Measurements from ENCODE around the gene MAGEF1.
"Not testable (repeated sequence)": the region's sequence is repeated elsewhere in the genome, so short reads cannot be mapped to it uniquely, and the experiment has no call there.

MAGEF1 gene

DNA sequence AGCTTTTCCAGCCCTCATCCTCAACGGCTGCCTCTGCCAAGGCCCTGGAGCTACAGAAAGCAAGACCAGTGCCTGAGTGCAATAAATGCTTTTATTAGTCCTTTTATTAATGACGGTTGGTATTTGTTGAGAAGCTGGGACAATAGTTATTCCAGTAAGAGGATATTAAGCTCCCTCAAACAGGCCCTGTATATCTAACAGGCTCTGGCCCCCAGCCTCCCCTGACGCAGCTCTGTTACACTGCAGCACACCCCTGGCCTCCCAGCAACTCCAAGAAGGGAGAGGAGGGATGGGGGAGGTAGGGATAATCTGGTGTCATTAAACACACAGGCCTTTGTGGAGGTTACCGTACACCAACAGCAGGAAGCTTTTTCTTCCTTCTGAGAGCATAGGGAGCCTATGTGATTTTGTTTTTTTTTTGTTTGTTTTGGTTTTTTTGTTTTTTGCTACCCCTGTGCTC is 30.8 kb upstream of the MAGEF1 start:
- DNase-seq (ENCODE audit: low read depth): no peak

DNA sequence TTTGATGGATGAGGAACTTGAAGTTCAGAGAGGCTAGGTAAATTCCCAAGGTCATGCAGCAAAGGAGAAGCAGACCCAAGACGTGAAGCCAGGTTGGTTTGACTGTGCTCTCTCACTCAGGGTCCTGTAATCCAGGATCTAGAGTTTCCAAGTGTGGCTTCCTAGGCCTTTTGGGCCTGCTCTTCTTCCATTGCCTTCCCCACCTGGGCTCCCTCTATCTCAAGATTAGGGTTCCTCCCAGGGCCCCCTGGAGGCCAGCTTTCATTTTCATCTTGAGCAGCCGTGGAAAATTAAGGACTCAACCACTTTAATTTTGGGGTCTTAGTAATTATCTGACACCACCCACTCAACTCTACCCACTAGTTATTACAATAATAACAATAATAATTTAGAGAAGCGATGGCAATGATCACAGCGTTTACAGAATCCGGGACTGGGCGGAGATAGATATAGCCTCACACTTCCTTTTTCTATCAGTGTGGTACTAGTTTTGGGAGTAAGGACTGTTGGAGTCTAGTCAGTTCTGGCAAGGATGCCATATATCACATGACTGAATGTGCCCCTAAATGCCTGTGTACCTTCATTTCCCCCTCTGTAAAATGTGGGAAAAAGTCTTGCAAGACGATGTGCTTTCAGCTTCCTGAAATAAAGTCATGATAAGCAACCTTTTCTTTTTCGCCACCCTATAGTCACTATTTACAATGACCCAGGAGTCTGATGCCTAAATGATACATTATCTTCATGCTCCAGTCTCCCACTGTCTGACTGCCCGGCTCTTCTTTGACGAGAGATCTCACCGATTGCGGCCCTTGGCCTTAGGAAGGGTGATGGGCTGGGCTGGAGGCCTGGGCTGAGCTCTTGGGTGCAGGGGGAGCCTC is 30.2 kb upstream of the MAGEF1 start:
- no peak for DNase-seq (ENCODE audit: low read depth)

DNA sequence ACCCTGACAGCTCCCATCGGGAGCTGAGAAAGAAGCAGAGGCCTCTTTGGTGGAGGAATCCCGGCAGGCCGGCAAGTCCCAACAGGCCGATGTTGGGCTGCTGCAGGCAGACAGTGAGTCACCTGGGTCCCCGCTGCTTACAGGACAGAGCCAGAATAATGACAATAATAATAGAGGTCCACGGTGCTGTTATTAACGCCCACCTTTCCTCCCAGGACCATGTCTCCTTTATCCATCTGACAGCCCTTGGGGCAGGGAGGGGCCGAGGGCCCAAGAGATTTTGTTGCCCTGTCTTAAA is 29.3 kb upstream of the MAGEF1 start:
- DNase-seq (ENCODE audit: low read depth): no peak

DNA sequence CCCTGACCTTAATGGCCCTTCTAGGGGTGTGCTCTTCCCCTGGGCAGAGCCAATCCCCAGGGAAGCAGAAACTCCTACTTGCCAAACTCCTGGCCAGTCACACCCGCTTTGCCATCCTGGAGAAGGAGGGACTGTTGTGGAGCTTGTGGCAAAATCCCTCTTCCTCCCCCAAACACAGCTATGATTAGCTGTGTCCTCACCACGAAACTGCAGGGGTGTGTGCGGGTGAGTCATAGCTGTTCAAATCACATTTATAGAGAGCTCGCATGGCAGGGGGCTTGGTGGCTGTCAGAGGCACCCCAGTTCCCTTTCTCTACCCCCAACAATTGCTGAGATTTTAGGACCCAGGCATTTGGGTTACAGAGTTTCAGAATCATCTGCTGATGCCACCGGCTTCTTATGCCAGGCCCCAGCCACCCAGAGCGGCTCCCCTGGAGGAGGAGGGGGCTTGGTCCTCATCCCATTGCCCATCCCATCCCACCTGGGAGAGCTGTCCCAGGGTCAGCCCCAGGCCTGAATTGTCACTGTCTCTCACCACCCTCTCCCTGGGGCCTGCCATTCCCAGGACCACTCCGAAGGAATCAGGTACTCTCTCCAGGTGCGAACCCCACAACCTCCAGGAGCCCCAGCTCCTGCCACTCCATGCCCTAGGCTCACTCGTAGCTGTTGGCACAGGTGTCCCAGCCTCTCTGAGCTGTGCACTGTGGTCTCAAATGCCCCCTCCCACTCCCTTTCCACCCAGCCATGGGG is 28.8 kb upstream of the MAGEF1 start:
- DNase-seq (ENCODE audit: low read depth): no peak

DNA sequence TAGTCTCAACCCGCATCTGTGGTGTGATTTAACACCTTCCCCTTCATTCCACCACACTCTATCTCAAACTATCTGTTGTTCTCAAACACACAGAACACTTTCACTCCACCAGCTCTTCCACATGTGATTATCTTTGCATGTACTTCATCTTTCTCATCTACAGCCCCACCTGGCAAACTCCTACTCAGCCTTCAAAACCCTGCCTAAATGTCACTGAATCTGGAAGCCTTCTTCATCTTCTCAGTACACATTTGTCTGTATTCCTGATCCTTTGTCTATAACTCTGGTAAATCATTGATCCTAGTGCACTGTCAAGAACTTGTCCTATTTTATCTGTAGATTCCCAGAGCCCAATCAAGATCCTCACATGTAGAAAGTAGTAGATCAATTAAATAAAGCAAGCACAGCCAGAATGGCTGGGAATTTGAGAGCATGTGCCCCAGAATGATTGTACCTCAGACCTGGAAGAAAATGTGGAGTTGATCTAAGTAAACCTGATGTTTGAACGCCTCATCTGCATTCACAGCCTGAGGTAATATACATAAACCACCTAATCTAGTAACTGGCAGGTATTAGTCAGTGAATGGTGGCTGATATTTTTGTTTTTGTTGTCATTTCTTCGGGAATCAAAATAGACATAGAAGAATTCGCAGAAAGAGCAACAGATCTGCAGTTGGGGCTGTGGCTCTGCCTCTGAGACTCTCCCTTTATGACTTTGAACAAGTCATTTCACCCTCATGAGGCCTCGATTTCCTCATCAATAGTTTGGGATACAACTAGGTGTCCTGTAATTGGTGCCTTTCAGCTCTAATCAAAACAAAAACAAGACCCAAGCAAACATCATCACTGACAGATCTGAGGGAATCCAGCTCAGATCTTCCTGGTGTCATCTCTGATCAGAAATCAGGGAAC is 28.0 kb upstream of the MAGEF1 start:
- no peak for DNase-seq (ENCODE audit: low read depth)

DNA sequence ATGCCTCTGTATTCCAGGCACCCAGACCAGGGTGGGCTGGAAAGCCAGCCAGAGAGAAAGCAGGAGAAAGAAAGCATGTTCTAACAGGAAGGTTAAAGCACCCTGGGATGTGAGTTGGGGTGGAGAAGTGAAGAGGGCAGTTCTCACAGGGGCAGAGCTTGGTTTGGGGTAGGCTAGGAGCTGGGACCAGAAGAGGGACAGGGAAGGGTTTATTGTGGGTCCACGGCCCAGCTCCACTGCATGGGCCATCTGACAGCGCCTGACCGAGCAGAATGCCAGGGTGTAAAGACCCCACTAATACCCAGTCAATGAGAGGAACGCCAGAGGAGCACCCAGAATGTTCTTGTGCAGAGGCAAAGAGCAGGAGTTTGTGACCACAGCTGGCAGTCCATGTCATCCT is 27.1 kb upstream of the MAGEF1 start:
- no peak for DNase-seq (ENCODE audit: low read depth)

DNA sequence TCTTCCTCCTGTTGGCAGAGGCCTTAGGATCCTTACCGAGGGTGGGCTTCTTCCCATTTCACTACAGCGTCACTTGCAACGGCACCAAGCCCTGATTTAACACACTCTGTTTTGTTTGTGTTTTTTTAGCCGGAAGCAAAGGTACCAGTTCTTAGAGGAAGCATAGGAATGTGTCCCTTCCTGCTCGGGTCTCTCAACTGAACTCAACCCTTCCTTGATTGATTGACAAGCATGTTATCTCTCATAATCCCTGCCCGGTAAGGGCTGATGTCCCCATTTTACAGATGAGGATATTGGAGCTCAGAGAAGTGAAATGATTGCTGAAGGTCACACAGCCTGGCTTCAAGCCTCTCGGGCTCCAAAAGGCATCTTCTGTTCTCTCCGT is 26.6 kb upstream of the MAGEF1 start:
- DNase-seq (ENCODE audit: low read depth): no peak

DNA sequence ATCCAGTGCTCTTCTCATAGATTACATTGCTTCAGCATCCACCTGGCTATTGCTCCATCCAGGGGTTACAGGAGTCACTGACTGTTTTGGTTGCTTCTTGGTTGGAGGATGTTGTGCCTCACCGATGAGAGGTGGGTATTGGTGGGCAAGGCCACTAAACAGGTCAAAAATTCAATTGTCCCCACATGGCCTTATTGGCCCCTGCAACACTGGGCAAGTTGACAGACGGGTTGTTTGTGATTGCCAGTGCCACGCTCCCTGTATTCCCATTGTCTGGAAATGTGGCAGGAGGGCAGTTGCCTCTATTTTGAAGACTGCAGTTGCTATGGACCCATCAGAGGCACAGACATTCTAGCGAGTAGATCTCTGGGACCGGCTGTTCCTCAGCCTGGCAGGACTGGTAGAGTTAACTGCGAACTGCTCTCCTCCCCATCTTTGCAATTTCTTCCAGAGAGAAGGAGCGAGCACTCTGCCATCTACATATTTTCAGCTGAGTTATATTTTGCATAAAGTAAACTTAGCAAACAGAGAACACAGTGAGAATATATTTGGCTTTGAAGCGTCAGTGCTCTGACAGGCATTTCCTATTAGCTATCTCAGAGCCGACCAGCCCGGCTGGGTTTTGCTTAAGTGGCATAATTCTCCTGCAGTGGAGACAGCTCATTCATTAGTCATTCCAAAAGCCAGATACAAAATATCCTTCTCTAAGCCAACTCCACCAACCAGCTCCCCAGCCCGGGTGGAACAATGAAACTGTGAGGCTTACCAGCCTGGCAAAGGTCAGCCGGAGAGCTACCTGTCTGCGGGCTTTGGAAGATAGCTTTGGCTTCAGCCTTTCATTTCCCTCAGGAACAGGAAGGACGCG is 26.0 kb upstream of the MAGEF1 start:
- no peak for DNase-seq (ENCODE audit: low read depth)

DNA sequence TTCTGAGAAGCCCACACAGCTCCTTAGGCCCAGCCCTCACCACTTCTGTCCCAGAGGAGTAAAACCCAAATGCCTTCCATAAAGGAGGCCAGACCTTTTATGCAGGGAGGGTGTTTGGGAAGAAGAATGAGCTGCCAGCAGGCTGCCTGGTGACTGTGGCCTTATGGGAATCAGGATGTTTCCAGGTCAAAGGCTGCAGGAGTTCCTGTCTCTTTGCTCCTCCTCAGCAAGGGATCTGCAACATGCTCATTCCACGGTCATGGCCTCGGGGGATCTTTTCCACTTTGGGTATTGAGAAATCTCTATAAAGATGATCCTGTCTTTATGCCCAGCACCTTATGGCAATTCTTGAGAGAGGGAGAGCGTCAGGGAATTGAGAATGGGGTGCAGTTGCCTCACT is 25.2 kb upstream of the MAGEF1 start:
- DNase-seq (ENCODE audit: low read depth): no peak

DNA sequence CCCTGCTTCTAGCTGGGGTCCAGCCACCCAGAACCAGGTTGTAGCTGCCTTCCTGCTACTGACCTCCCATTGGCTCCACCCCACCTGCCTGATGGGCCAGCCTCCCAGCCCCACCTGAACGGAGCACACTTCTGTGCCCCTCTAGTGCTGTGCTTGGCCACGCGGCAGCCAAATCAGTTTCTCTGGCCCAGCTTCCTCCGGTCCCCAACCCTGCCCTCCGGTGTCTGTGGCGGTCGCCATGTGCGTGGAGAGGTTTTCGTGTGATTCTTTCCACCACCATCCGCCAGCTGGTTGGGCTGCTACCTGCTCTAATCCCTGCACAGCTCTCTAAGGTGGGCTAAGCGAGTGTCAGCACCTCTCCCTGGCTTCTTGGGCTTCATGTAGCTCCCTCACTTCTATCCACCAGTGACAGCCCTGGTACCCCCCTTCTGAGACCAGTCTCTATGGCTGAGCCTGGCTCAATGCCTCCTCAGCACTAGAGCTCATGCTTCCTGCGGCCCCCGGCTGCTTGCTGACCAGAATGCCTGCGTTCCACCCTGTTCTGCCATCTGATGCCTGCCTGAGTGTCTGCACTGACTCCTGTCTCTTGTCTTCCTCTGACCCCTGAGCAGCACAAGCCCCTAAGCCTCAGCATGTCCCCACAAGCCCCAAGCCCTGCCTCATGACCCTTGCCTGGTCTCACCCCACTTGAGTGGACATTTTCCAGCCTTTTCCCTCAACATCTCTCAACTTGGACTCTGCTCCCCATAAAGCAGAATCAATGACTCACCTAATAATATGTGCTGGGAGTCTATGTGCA is 23.2 kb upstream of the MAGEF1 start:
- no peak for DNase-seq (ENCODE audit: low read depth)

DNA sequence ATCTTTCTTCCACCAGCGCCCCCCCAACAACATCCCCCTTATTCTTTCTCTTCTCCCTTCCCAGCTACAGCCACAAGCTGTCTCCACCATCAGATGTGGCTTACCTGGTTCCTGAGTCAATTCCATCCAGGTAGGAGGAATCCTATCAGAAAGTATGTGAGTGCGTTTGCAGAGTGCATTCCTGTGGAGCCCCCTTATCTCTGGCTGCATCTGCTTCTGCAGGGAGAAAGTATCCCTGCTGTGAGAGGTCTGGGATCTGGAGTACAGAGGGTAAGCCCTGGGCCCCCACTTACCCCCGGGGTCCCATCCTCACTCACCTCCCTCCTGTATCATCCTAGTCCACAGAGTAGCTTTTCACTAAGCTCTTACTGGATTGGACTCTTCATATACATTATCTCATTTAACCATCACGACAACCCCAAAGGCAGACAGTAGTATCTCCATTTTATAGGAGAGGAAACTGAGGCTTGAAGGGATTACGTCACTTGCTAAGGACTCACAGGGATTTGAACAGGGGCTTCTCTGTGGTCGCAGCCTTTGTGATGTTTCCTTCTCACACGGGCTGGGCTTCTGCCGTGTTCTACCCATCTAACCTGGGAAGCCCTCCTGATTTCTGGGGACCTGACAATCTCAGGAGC is 22.2 kb upstream of the MAGEF1 start:
- no peak for DNase-seq (ENCODE audit: low read depth)

DNA sequence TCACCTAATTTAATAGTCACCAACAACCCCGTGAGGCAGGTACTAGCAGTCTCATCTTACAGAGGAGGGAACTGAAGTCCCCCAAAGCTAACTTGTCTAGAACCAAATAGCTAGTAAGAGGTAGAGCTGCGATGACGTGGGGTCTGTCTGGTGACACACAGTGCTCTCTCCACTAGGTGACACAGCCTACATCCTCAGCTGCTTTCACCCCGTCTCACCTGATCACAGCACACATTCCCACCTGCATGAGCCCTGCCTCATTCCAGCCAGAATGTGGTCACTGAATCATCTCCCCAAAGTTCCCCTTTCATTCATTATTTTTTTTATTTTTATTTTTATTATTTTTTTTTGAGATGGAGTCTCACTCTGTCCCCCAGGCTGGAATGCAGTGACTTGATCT is 21.3 kb upstream of the MAGEF1 start:
- no peak for DNase-seq (ENCODE audit: low read depth)

DNA sequence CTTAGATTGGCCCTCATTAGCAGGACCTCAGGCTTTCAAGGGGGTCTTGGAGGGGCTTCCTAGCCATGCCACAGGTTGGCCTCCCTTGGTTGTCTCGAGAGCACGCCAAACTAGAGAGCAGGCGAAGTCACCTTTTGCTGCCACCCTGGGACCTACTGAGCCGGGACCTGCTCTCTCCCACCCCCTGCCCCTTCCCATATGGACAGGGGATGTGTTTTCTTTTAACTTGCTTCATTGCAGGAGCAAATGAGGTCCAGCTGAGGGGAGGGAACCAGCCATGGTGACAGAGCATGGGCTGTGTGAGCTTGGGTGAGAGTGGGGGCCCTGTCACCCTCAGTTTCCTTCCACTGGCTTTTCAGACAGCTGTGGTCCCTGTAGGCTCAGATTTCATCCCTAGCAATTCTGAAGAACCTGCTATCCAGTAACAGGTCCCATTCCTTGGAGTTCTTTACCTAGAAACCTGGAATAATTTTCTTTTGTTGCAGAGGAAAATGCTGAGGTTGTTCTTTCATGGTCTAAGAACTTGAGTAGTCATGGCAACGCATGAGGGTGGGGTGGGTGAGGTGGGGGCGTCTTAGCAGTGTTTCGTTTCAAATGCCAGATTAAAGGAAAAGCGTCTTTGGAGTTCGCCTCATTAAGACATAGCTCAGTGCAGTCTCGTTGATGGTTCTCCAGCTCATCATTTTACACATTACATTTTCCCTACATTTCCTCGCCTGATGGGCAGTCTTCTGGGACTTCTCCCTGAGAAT is 20.1 kb upstream of the MAGEF1 start:
- DNase-seq (ENCODE audit: low read depth): no peak

DNA sequence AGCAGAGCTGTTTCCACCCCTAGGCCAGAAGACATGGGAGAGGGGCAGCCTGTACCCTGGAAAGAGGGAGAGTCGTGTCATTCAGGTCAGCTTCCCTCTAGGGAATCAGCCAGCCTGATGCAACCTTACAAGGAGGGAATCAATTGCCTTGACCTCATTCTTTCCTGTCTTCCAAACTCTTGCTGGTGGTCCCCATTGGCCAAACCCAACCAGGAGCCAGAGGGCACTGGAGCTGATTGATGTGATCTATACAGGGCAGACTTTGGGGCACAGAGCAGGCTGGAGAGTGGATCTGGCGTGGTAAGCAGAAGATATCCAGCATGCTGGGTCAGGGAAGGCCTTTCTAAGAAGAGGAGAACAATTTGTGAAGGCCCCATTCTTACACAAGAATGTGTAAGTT is 19.1 kb upstream of the MAGEF1 start:
- no peak for DNase-seq (ENCODE audit: low read depth)

DNA sequence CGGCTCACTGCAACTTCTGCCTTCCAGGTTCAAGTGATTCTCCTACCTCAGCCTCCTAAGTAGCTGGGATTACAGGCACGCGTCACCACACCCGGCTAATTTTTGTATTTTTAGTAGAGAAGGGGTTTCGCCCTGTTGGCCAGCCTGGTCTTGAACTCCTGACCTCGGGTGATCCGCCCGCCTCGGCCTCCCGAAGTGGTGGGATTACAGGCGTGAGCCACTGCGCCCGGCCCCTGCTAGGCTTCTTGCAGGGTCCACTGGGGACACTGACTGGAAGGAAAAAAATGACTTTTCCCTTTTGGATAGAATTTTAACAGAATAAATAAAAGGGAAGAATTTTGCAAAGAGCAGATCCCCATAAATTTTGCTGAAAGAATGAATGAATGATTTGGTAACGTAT is 17.3 kb upstream of the MAGEF1 start:
- DNase-seq (ENCODE audit: low read depth): not testable (repeated sequence)

DNA sequence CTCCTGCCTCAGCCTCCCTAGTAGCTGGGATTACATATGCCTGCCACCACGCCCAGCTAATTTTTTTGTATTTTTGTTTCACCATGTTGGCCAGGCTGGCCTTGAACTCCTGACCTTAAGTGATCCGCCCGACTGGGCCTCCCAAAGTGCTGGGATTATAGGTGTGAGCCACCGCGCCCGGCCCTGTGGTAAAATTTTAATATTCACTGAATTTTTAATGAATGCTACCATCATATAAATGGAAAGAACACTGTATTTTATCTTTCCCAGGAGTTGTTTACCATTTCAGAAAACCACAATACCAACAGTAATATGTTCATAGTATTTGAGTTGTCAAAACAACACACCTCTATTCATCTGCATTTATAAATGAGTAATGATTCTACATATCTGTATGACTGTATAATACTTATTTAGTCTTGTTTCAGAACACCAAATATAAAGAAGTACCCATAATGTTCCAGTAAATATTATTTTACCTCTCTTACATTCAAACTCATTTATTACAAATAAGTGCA is 16.2 kb upstream of the MAGEF1 start:
- no peak for DNase-seq (ENCODE audit: low read depth)

DNA sequence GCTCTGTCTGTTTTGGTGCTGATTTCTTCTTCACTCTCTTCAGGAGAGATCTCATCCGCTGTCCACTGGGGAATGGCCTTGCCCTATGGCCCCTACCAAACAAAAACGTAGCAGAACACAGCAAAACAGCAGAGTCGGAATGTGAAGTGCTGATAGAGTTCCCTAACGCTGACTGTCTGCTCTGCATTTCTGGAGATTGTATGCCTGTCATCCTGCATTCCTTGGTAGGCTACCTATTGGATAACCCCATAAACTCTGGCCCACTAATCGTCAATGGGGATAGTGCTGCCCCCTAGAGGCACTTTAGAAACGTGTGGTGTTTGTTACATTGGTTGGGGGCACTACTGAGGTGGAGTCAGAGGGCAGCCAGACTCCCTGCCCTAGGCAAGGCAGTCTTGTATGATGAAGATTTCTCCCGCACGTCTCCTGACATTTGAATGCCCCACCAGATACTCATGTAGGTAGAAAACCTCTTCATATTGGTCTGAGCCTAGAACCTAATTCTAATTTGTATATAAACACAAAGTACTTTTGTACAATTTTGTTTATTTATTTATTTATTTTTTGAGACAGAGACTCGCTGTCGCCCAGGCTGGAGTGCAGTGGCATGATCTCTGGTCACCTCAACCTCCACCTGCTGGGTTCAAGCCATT is 15.6 kb upstream of the MAGEF1 start:
- DNase-seq (ENCODE audit: low read depth): peak; percentile 19

DNA sequence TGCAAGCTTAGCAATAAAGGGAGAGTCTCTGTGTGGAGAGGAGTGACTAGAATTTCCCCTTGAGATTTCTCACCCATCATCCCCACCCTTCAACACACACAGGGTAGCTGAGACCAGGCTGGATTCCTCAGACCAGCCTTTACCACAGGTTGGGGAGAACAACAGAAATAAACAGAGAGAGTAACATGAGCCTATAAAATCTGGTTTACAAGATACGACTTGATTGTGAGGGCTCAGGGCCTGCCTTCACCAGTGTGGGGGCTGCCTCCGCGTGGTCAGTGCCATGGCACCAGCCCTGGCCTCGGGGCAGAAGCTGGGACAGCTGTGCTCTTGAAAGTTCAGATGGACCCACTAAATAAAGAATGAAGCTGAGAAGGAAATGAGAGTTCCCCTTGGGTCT is 14.6 kb upstream of the MAGEF1 start:
- DNase-seq (ENCODE audit: low read depth): no peak
